ENCODE data around the gene CAPN15.
A peak's percentile ranks its signal among the peaks of the same experiment; 100 is the strongest.

Gene CAPN15

DNA sequence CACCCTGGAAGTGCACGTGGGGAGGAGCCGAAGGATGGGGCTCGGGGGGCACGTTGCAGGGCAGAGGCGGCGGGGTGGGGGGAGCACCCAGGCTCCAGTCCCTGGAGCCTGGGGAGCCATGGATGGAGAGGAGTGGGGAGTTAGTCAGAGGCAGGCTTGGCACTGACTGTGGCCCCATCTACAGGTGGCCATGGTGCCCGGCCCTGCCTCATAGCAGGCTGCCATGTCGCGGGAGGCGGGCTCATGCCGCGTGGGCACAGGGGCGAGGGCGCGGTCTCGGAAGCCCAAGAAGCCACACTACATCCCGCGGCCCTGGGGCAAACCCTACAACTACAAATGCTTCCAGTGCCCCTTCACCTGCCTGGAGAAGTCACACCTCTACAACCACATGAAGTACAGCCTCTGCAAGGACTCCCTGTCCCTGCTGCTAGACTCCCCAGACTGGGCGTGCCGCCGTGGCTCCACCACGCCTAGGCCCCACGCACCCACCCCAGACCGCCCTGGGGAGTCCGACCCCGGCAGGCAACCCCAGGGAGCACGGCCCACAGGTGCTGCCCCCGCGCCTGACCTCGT, 35.6 kb downstream of the CAPN15 start:
- no peak for DNase-seq

DNA sequence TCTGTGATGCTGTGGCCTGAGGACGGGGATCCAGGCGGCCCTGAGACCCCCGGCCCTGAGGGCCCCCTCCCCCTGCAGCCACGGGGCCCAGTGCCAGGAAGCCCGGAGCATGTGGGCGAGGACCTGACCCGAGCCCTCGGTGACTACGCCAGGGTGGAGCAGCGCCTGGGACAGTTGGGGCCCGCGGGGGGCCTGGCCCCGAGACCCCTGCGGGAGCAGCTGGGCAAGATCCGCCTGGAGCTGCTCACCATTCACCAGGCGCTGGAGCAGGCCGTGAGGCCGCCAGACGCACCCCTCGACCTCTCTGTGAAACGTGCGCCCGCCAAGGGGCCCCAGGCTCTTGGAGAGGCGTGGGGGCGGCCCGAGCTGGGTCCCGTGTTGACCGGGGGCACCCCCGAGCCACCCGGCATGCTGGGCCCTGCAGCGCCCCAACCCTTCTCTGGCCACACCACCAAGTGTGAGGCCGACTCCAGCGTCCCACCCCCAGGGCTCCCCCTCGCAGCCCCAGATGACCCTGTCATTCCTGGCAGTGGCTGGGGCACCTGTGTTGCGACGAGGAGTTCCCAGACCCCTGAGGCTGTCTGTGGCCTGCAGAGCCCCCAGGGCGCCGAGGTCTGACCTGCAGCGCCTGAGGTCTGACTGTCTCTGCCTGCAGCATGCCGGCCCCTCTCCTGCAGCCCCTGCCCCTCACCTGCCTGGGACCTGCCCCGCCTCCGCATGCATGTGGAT, 37.3 kb downstream of the CAPN15 start:
- no peak for DNase-seq

DNA sequence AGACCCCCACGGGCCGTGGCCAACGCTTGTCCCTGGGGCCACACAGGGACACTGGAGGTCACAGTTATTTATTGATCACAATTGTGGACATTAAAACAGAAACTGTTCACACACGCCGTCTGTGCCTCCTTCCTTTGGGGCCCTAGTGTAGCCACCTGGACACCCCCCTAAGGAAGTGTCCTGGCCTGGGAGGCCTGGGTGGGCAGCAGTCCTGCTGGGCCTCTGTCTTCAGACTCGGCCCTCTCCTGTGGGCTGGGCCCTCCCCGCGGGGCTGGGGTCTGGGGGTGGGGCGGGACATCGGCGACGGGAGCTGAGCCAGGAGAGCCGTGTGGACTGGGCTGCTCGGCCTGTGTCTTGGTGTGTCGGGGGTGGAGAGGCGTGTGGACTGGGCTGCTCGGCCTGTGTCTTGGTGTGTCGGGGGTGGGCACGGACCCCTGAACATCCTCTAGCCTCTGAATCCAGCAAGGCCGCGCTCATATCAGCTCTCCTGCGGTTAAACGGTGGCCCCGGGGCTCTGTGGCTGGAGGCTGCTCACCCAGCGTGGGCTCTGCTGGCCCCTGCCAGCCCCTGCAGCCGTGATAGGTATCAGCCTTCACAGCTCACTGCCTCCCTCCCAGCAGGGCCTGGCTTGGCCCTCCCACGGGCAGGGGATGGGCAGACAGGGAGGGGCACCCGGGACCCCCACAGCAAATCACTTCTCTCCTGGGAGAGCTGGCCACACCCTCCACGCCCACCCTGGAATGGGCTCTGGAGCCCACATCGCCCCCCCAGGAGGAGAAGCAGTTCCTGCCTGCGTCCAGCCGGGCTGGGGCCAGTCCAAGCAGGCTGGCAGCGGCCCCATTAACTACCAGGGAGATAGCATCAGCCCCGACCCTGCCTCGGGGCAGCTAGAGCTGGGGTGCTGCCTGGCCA, 38.2 kb downstream of the CAPN15 start:
- no peak for DNase-seq

DNA sequence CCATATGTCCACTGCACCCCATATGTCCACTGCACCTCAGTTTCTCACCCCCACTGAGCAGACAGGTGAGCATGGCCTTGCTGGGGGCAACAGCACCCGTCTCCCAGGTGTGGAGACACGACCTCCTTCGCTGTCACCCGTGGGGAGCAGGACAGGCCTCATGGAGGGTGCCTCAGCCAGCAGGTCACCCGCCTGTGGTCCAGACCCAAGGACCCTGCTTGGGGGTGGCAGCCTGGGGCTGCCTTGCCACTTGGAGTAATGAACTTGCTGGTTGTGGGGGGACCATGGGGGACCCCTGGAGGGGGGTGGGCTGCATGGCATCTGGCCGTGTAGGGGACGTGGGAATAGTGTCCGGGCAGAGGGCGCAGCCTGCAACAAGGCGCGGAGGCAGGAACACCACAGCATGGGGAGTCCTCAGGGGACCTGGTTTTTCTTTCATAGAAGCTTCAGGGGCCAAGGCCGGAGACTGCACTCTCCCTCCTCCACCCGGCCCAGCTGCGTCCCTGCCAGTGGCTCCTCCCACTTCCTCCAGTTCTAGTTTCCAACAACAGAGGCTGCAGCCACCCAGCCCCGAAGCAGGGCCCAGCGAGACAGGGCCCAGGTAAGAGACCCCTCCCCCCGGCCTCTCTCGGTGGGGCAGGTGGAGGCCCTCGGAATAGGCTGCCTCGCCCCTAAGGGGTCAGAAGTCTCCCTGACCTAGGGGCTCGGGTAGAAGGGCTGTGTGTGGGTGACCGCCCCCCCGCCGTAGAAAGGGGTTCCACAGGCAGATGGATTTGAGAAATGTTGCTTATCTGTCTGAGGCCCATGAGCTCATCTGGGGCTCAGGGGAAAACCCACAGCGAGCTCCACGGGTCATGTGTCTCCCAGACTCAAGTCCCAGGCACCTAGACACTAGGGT, 39.2 kb downstream of the CAPN15 start, which contains the start of gene NHLRC4:
Gene NHLRC4 (plus strand): TSS at position 531 of the 898 bp plus-strand sequence. CDS start 1,043 bp downstream, outside the sequence.
- no peak for DNase-seq

DNA sequence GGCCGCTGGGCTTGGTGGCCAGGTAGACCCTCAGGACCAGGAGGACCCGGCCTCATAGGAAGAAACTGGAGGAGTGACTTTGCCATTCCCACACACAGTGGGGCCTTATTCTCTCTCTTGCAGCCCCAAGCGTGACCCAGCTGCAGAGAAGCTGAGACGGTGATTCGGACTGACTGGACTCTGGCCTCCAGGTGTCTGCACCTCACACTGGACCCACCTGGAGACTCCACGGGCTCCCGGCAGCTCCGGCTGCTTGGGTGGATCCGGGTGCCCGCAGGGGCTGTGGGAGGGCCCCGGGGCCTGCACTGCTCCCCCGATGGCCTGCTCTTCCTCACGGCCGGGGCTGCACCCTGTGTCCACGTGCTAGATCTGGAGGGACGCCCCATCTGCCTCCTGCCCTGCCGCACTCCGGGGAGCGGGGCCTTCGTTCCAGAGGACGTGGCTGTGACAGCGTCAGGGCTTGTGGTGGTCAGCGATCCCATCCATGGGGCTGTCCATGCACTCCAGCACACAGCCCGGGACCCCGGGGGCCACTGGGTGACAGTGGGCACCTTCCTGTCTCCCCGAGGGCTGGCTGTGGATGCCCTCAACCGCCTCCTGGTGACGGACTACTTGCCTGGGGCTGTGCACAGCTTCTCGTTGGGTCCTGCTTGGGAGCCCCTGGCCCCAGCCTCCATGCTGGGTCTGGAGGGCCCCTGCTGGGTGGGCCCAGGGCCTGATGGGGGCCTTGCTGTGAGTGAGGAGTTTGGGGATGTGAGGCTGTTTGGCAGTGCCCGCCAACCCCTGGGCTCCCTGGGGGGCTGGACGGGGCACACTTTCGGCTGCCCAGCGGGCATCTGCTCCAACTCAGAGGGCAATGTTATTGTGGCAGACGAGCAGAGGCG, 40.1 kb downstream of the CAPN15 start:
- no peak for DNase-seq

GRCh38 chr16:568401-569258, 41.1 kb downstream of the CAPN15 start:
- DNase-seq = no peak

- peak; percentile 50 for DNase-seq
Measured at GRCh38 chr16:569445-570254, 42.1 kb downstream of the CAPN15 start, which contains the start of gene PIGQ. TSS of gene PIGQ (plus strand) at chr16:569968. CDS start at chr16:574075, 4,107 bp downstream.

DNA sequence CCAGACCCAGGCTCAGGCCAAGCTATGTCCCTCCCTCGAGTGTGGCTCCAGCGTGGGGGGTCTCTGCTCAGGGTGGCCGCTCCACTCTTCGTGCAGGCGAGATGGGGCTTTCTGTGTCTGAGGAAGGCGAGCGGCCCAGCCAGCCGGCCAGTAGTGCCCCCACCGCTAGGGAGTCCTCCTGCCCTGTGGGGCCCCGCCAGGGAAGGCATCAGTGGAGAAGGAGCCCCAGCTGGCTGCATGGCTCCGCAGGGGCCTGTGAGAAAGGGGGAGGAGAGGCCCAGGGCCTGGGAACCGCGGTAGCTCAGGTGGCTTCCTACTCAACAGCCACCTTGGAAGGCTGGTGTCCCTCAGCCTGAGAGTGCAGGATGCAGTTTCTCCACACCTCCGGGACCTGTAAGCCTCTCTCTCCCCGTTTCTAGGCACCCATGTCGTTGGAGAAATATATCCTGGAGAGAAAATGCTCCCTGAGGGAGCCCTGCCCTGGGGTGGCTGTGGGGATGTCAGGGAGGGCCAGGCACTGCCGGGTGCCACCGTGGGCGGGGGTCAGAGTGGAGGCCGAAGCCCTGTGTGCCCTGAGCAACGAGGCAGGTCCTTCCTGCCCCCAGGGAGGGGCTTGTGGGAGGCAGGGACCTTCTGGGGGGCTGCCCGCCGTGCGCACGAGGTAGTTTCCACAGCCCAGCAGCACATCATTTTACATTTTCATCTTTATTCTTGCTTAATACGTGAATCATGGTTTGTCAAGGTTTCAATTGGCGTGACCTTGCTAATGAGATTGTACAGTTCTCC, 45.5 kb downstream of the CAPN15 start:
- DNase-seq = no peak

- no peak for DNase-seq
Measured at GRCh38 chr16:574021-574760, 46.7 kb downstream of the CAPN15 start.

- DNase-seq = no peak
Measured at GRCh38 chr16:575354-576196, 48.1 kb downstream of the CAPN15 start.

DNA sequence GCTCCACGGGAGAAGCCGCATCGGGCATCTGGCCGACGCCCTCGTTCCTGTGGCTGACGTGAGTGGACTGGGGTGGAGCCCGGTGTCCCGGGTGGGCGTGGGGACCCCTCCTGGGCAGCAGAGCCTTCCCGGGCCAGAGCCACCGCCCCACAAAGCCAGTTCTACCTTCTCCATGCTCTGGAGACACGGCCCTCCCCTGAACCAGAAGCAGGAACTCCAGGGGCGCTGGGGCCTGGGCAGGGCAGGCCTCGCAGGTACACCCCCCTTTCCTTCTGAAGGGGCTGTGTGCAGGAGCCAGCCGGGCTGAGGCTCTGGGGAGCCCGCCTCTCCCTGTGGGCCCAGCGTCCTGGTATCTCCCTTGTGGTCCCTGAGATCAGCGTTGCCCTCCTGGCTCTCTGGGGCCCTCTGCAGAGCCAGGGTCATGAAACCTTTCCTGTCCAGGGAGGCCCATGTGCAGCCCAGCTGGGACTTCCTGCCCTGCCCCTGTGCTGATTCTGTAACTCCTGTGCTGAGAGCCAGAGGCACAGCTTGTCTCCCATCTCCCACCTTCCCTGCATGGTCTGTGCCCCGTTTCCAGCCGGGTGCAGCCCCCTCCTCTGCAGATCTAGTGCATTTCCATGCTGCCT, 48.8 kb downstream of the CAPN15 start:
- no peak for DNase-seq

DNA sequence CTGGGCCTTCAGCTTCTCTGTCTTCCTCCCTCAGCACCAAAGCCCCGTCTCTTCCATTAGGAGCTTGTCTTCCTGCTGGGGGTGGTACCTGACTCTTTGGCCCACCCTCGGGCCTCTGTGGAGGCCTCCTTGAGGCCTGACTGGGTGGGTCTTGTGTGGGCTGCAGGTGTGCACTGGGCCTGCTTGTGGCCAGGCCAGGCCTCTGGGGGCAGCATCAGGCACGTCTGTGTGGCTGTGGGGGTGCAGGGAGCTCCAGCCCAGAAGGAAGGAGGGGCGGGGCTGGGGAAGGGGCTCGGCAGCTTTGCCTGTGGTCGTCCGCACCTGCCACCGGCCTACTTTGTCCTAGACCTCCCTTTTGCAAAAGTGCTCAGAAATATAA, 49.3 kb downstream of the CAPN15 start:
- no peak for DNase-seq

GRCh38 chr16:577796-578195, 50.3 kb downstream of the CAPN15 start:
- DNase-seq = no peak

GRCh38 chr16:578232-578869, 50.8 kb downstream of the CAPN15 start:
- DNase-seq = no peak

DNA sequence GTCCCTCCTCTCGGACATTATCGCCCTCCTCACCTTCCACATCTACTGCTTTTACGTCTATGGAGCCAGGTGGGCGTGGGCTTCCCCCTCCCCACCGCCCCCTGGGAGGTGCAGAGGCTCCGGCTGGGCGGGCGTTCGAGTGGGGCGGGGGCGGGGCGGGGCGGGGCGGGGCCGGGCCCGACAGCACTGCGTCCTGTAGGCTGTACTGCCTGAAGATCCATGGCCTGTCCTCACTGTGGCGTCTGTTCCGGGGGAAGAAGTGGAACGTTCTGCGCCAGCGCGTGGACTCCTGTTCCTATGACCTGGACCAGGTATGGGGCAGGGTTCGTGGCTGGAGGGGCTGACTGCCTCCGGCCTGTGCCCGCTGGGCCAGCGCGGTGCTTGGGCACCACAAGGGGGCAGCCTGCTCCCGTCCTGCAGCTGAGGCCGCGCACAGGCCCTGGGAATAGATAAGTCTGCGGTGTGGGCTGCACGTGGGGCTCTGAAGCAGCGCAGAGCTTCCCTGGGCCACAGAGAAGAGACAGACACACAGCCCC, 51.4 kb downstream of the CAPN15 start:
- no peak for DNase-seq
